ENCODE results near the gene PVRIG.
"Not testable (repeated sequence)": the region's sequence is repeated elsewhere in the genome, so short reads cannot be mapped to it uniquely, and the experiment has no call there.

PVRIG gene

DNA sequence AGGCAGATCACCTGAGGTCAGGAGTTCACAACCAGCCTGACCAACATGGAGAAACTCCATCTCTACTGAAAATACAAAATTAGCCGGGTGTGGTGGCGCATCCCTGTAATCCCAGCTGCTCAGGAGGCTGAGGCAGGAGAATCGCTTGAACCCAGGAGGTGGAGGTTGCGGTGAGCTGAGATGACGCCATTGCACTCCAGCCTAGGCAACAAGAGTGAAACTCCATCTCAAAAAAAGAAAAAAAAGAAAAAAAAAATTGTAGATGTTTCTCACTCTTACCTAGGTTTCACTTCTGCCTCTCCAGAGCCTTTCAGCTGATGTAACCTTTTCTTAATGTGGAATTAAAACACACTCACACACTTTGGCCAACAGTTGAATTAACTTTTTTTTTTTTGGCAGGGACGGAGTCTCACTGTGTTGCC is 23.8 kb upstream of the PVRIG start:
- DNase-seq: not testable (repeated sequence)

DNA sequence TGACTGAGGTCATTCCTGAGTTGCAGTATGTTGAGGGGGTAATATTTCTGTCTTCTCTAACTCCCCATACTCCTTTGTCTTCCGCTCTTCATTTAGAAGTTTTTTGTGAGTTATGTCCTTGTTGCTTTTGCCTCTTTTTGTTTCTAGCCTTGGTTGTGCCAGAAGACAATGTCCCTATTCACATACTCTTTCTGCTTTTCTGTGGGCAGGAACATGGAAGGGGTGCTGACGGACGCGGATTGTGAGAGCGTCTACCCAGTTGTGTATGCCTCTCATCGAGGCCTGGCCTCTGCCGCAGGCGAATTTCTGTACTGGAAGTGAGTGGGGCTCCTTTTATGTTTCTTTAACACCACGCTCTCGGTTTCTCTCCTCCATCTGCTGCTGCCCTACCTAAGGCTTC is 21.5 kb upstream of the PVRIG start:
- no peak for DNase-seq

DNA sequence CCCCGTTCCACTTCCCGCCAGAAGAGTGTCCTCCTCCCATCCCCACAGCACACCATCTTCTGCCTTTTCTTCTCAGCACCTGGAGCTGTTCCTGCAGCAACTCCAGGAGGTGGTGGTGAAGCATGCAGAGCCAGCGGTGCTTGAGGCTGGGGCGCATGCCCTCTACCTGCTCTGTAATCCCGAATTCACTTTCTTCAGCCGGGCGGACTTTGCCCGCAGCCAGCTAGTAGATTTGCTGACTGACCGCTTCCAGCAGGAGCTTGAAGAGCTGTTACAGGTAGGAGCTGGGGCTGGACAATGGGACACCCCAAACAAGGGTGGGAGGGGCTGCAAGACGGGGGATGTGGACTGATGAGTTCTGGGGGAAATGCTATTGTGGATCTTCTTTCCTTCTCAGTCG is 19.1 kb upstream of the PVRIG start:
- no peak for DNase-seq

DNA sequence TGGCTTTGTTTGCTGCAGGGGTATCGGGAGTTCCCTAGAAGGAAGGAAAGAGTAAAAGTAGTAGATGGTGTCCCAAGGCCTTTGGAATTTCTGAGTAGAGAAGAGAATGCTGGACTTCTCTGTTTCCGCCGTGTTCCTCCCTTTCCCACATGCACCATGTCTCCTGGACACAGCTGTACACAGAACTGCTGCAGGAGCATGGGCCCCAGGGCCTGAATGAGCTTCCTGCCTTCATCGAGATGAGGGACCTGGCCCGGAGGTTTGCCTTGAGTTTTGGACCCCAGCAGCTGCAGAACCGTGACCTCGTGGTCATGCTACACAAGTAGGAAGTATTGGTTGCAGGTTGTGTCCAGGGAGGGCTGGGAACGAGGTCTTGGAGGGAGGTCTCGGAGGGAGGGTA is 15.3 kb upstream of the PVRIG start:
- no peak for DNase-seq

DNA sequence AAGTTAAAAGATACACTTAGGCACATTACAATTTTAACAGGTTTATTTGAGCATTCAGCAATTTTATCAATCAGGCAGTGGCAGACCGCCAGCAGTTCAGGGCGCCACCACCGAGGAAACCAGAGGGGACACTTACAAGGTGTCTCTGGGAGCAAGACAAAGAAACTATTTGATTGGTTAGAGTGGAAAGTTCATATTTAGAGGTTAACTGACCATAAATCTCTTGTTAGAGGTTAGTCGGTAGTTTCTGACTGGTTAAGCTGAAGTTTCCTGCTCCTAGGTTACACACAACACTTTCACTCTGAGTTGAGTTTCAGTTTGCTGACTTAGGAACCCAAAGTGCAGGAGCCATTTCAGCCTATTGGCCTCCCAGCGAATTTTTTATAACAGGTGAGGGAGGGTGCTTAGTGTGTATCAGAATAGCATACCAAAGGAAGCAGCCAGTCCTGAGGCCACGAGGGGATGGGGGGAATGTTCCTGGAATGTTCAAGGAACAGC is 10.8 kb upstream of the PVRIG start:
- no peak for DNase-seq

DNA sequence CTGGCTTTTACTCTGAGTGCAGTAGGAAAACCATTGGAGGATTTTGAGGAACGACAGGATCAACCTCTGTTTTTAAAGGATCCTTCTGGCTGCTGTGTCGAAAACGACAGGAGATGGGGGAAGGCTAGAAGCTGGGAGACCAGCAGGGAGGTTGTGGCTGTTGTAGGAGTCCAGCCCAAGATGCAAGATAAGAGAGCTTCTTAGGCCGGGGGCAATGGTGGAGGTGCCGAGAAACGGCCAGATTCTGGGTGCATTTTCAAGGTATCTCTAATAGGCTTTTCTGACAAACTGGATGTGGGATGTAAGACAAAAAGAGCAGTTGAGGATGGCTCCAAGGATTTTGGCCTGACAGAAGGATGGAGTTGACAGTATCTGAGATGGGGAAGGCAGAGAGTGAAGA is 10.3 kb upstream of the PVRIG start:
- no peak for DNase-seq

DNA sequence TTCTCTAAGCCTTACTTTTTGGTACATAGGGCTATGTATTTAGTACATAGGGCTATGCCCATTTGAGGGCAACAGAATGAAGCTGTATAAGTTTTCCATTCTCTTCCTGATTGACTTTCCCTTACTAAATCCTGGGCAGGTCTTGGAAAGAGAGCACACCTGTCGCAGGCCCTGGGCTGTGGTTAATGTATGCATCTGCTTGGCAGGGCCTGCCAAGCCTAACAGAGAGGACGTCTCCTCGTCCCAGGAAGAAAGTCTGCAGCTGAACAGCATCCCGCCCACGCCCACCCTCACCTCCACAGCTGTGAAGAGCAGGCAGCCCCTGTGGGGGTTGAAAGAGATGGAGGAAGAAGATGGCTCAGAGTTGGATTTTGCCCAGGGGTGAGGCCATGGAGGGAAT is 8.9 kb upstream of the PVRIG start:
- no peak for DNase-seq

DNA sequence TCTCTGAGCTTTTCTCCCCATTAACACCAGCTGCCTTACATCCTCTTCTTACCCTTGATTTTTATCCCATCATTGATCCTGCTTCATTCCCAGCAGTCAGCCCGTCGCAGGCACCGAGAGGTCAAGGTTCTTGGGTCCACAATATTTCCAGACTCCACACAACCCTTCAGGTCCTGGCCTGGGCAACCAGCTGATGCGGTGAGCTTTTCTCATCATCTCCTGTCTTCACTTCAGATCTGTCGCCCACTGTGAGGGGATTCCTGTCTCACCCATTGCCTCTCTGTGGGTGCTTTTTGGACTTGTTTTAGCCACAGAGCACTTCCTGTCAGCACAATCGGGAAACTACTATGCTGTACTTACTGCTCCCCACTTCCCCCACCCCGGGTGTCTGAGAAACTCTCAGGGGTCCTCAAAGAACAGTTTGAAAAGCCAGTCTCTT is 8.4 kb upstream of the PVRIG start:
- DNase-seq: no peak

DNA sequence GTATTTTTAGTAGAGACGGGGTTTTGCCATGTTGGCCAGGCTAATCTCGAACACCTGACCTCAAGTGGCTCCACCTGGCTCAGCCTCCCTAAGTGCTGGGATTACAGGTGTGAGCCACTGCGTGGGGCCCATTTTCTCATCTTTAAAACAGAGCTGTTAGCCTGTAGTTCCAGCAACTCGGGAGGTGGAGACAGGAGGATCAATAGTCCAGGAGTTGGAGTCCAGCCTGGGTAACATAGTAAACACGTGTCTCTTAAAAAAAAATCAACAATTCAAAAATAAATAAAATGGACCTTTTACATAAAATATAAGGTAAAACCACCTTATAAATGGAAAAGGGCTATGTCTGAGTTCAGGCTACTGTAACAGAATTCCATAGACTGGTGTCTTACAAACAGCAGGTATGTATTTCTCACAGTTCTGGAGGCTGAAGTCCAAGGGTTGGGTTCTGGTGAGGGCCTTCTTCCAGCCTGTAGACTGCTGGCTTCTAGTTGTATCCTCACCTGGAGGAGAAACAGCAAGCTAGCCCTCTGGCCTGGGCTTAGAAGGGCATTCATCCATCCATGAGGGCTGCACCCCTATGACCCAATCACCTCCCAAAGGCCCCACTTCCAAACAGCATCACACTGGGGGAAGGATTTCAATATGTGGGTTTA is 7.0 kb upstream of the PVRIG start:
- DNase-seq: no peak

DNA sequence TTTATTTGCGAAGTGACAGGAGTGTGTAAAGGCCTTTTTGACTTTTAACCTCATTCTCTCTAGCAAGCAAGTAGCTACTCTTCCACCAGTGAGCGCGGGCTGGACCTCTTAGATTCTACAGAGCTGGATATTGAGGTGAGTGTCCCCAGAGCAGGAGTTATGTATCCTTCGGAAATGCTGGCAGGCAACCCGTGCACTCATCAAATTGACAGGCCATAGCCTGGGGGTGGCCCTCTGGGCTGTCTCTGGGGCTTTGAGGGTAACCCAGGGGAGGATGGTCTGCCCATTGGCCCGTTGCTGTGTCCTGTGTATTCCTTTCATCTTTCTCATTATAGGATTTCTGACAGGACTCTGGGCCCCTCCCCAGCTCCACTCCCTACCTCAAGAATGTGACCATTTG is 6.1 kb upstream of the PVRIG start:
- no peak for DNase-seq

DNA sequence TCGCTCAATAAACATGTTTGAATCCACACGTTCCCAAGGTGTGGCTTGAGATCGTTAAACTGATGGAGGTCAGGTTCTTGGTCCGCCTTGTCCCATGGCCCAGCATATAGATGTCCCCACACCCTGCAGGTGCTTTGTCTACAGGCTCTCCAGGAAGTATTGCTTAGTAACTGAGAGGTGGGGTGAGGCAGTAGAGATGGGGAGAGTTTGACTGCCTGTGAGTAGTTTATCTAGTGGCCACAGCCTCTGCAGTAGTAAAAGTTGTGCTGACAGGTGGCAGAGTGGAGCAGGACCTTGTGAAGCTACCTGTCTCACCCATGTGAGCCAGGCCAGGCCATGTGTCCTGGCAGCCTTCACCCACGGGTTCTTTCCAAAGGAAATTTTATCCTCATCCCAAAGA is 5.4 kb upstream of the PVRIG start:
- DNase-seq: not testable (repeated sequence)

DNA sequence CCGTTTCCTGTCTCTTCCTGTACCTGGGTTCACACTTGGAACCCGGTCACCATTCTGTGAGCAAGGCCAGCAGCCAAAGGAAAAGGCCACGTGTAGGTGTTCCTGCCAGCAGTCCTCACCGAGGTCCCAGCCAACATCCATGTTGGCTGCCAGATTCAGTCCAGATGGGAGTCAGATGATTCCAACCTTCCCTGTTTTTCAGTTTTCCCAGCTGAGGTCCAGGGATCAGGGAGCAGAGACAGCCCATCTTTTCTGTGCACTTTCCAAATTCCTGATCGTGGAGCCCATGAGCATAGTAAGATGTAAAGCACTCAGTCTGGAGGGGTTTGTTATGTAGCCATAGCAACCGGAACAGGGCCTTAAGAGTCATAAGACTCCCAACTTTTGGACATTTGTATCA is 3.9 kb upstream of the PVRIG start:
- DNase-seq: peak; percentile 13

DNA sequence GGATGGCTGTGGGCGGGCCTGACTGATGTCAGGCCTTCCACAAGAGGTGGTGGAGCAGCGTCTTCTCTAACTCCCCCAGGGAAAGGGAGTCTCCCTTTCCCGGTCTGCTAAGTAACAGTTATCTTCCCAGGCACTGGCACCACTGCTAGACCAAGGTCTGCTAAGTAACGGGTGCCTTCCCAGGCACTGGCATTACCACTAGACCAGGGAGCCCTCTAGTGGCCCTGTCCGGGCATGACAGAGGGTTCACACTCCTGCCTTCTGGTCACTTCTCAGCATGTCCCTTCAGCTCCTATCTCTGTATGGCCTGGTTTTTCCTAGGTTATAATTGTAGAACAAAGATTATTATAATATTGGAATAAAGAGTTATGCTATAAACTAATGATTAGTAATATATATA is 1.8 kb upstream of the PVRIG start:
- DNase-seq: peak; percentile 17

DNA sequence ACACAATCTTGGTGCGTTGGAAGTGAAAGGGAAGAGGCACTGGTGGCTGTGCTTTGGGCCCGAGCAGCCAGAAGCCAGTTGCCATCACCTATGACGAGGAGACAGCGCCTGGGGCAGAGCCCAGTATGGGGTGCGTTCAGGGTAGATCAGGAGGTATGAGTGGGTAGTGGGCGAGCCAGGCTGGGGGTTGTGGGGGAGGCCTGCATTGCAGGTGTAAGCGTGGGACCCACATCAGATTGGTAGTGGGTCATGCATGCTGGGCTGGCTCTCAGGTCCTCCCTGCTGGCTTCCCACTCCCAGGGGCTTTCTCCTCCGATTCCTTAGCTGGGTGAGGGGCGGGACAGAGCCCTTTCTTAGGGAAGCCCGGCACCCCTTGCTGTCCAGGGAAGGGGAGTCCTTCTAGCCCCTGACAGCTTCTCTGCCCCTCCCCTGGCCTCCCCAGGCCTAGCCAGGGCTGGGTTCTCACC is 445 bp upstream of the PVRIG start:
- DNase-seq: no peak

DNA sequence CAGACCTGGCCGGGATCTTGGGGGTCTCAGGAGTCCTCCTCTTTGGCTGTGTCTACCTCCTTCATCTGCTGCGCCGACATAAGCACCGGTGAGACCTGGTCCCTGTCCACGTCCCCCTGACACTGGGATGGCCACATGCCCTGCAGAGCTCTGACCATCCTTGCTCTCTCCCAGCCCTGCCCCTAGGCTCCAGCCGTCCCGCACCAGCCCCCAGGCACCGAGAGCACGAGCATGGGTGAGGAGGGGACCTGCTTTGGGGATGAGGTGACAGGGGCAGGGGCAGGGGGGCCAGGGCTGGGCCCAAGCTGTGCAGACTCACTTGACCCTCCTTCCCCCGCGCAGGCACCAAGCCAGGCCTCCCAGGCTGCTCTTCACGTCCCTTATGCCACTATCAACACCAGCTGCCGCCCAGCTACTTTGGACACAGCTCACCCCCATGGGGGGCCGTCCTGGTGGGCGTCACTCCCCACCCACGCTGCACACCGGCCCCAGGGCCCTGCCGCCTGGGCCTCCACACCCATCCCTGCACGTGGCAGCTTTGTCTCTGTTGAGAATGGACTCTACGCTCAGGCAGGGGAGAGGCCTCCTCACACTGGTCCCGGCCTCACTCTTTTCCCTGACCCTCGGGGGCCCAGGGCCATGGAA is 959 bp downstream of the PVRIG start:
- DNase-seq: no peak

DNA sequence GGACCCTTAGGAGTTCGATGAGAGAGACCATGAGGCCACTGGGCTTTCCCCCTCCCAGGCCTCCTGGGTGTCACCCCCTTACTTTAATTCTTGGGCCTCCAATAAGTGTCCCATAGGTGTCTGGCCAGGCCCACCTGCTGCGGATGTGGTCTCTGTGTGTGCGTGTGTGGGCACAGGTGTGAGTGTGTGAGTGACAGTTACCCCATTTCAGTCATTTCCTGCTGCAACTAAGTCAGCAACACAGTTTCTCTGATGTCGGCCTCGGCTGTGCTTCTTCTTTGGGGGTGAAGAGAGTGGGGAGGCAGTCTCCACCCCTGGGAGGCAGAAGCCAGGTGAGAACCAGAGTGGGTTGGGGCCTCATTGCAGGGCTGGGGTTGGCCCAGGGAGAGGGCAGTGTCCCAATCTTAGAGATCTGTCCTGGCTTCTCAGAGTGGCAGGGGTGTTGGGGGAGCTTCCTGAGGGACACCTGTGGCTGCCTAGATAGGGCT is 1.5 kb downstream of the PVRIG start:
- DNase-seq: no peak

DNA sequence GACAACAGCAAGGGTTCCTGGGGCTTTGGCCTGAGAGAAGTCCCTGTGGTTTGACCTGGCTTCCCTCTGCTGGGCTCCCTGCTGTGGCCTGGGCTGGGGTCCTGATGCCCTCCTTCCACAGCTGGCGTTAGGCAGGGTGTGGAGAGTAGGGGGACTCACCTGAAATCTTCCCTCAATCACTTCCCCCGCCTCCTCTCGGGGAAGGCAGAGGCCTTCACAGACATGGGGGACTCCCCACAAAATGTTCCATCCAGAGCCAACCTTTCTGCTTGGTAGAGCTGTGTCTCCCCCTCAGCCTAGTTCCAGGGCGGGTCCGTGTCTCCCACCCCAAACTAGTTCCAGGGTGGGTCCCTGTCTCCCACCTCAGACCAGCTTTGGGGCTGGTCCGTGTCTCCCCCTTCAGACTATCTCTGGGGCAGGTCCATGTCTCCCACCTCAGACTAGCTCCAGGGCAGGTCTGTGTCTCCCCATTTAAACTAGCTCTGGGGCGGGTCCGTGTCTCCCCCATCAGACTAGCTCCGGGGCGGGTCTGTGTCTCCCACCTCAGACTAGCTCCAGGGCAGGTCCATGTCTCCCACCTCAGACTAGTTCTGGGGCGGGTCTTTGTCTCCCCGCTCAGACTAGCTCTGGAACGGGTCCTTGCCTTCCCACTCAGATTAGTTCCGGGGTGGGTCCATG is 2.2 kb downstream of the PVRIG start:
- DNase-seq: no peak

DNA sequence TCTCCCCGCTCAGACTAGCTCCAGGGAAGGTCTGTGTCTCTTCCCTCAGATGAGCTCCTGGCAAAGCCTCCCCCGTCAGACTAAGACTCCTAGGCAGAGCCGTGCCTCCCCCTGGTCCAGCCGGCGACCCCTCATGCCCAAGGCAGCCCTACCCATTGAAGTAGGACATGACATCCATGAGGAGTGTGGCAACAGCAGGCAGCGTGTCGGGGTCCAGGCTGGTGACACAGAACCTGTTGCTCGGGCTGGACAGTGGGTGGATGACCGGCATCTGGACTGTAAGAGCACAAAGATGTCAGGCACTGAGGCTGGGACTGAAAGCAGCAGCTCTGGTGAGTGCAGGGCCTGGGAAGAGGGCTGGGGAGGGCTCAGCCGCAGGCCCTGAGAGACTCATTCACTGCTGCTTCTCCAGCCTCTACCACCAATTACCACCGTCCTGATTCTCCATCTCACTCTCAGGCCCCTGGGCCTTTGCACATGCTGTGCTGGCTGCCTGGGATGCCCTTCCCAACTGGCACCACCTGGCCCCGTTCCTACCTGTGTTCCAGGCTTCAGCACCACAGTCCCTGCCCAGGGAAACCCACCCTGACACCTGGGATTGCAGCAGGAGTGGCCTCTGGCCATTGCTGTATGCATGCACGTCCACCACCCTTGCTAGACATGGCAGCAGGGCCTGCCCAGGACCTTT is 2.8 kb downstream of the PVRIG start:
- no peak for DNase-seq

DNA sequence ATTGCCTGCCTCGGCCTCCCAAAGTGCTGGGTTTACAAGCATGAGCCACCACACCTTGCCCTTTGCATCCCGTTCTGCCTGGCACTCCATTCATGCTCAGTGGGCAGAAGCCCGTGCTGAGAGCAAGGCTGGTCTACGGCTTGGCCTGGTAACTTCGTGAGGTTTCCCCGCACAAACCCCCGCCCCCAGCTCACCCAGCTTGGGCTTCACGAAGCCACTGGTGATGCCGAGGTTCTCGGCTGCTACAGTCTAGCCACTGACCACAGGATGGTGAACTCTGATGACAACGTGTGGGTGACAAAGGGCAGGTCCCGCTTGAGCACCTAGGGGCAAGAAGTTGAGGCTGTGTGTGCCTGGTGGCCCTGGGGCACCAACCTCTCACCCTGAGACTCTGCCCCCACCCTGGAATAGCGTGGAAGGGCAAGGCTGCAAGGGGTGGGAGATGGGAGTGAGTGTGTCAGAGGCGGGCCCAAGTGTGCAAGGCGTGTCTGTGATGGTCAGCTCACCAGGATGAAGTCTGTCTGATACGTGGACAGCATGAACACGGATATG is 3.7 kb downstream of the PVRIG start:
- DNase-seq: not testable (repeated sequence)

DNA sequence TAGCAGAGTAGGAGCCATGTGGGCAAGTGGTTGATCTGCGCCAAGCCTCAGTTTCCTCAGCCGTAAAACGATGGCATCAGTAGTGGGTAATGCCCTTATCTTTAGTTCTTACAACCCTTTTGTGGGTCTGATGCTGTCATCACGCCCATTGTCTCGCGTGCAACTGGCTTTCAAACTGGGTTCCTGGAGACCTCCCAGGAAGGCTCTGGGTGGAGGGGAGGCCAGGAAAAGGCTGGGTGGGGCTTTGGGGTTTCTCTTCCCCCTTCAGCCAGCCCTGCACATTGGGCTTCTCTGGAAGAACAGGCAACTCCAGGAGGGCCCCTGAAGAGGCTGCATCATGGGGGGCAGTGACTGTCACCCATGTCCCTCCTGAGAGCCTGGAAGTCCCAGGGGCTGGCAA is 5.1 kb downstream of the PVRIG start:
- DNase-seq: not testable (repeated sequence)

DNA sequence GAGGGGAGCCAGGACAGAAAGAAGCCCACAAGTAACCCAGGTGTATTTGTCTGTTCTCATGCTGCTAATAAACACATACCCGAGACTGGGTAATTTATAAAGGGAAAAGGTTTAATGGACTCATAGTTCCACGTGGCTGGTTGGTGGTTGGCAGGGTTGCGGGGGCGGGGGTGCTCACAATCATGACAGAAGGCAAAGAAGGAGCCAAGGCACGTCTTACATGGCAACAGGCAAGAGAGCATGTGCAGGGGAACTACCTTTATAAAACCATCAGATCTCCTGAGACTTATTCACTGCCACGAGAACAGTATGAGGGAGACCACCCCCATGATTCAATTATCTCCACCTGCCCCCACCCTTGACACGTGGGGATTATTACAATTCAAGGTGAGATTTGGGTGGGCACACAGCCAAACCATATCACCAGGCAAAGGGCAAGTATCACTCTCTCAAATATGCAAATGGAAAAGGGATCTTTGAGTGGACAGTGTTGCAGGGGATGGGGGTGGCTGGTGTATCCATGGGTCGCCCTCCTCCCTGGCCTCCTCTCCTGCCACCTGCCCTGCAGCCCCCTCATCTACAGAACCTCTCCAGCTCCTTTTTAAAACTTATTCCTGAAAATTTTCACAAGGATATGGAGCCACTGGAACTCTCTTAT is 15.0 kb downstream of the PVRIG start:
- DNase-seq: not testable (repeated sequence)

DNA sequence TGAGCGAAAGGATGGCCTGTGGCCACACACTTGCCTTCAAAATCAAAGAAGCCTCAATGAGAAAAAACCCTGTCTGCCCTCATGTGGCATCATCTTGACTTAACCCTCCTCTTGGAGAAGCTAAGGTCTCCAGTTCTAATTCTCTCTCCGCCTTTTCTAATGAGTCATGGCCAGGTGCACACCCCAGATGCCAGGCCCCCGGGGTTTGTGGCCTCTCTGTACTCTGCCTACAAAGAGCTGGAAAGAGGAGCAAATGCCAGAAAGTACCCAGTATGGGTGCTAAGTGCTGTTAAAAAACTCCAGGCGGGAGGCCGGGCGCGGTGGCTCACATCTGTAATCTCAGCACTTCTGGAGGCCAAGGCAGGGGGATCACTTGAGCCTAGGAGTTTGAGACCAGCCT is 20.2 kb downstream of the PVRIG start:
- DNase-seq: not testable (repeated sequence)

Measured in NCI-H1694 treated with DMSO at 0.1 percent for 48 hours (cell line).